ENCODE measurements around the gene IQCK.

Gene IQCK

DNA sequence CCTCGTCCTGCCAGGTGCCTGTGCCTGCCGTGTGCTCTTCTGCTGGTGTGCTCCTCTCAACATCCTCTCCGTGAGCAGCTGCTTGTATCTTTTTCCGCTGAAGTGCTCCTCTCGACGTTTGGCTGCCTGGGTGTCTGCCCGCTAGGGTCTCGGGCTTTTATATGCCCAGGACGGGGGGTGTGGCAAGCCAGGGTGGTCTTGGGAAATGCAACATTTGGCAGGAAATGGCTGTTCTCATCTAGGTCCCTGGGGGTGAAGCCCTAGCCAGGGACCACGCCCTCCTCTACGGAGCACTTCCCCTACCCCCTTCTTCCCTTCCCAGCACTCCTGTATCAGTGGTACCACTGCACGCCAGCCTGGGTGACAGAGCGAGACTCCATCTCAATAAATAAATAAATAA, 49.4 kb downstream of the IQCK start:
- Histone ChIP-seq H3K9me3 (ENCODE audit: control insufficient read depth, low read depth, low read length) (no peaks in the 10 kb centered on the region), H3K9ac (ENCODE audit: low read length) (no peak overlapping the region), H3K4me1 (ENCODE audit: control insufficient read depth, low read depth, low read length) (peaks cover 8% of the 10 kb centered on the region), H3K36me3 (ENCODE audit: control insufficient read depth, low read depth, low read length) (no peaks in the 10 kb centered on the region), H3K27me3 (ENCODE audit: control insufficient read depth, insufficient read depth, low read length) (no peaks in the 10 kb centered on the region), H3K4me3 (ENCODE audit: low read length) (no peak overlapping the region), H3K27ac (ENCODE audit: low read length) (no peak overlapping the region)

DNA sequence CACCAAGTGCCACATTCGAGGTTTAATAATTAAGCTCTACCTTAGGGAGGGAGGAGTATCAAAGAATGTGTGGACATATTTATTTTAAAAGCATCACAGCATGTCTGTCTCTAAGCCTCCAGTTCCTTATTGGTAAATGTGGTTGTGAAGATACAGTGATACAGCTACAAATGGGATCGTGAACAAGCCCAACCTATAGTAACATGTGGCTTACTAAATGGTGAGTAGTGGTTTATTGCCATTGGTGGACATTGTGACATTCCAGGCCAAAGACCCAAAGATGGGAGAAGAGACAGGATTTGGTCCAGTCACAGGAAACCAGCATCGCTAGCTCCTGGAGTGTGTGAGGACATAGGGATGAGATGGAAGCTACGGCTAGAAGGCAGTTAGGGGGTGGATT, 51.2 kb downstream of the IQCK start:
- H3K27ac ChIP-seq (ENCODE audit: low read length) = no peak overlapping the region
- no peaks in the 10 kb centered on the region for H3K9me3 ChIP-seq (ENCODE audit: control insufficient read depth, low read depth, low read length)
- no peaks in the 10 kb centered on the region for H3K27me3 ChIP-seq (ENCODE audit: control insufficient read depth, insufficient read depth, low read length)
- no peaks in the 10 kb centered on the region for H3K36me3 ChIP-seq (ENCODE audit: control insufficient read depth, low read depth, low read length)
- H3K4me3 ChIP-seq (ENCODE audit: low read length) = no peak overlapping the region
- peaks cover 8% of the 10 kb centered on the region for H3K4me1 ChIP-seq (ENCODE audit: control insufficient read depth, low read depth, low read length)
- H3K9ac ChIP-seq (ENCODE audit: low read length) = no peak overlapping the region

DNA sequence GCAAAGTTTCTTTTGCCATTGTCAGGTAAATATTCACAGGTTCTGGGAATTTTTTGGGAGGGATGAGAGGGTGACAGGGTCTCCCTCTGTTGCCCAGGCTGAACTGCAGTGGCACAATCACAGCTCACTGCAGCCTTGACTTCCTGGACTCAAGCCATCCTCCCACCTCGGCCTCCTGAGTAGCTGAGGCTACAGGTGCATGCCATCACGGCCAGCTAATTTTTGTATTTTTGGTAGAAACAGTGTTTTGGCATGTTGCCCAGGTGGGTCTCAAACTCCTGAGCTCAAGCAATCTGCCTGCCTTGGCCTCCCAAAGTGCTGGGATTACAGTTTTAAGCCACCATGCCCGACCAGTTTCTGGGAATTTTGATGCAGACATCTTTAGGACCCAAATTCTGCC, 53.0 kb downstream of the IQCK start:
- no peak overlapping the region for H3K27ac ChIP-seq (ENCODE audit: low read length)

DNA sequence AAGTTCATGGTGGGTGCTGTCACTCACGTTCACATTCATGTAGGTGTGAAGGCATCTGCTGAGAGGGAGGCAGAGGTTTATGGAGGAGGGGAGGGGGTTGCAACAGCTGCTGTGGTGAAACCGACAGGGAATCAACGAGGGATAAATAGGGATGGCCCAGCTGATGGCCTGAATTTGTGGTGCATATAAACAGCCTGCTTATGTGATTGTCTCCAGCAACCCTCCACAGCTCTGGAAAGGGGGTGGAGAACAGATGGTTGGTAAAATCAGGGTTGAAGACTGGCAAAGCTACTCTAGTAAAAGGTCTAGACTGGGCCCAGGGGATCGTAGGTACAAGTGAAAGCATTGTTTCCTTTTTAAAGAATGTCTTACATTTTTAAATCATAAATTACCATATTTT, 53.7 kb downstream of the IQCK start:
- Histone ChIP-seq H3K4me3 (ENCODE audit: low read length) (no peak overlapping the region), H3K36me3 (ENCODE audit: control insufficient read depth, low read depth, low read length) (no peaks in the 10 kb centered on the region), H3K4me1 (ENCODE audit: control insufficient read depth, low read depth, low read length) (no peaks in the 10 kb centered on the region), H3K9ac (ENCODE audit: low read length) (no peak overlapping the region), H3K9me3 (ENCODE audit: control insufficient read depth, low read depth, low read length) (no peaks in the 10 kb centered on the region), H3K27ac (ENCODE audit: low read length) (no peak overlapping the region), H3K27me3 (ENCODE audit: control insufficient read depth, insufficient read depth, low read length) (no peaks in the 10 kb centered on the region)

More for the DNA sequence above, 53.0 kb downstream of the IQCK start:
- Histone ChIP-seq H3K4me1 (ENCODE audit: control insufficient read depth, low read depth, low read length) (peaks cover 5% of the 10 kb centered on the region), H3K4me3 (ENCODE audit: low read length) (no peak overlapping the region), H3K36me3 (ENCODE audit: control insufficient read depth, low read depth, low read length) (no peaks in the 10 kb centered on the region), H3K9me3 (ENCODE audit: control insufficient read depth, low read depth, low read length) (no peaks in the 10 kb centered on the region), H3K9ac (ENCODE audit: low read length) (no peak overlapping the region), H3K27me3 (ENCODE audit: control insufficient read depth, insufficient read depth, low read length) (no peaks in the 10 kb centered on the region)

DNA sequence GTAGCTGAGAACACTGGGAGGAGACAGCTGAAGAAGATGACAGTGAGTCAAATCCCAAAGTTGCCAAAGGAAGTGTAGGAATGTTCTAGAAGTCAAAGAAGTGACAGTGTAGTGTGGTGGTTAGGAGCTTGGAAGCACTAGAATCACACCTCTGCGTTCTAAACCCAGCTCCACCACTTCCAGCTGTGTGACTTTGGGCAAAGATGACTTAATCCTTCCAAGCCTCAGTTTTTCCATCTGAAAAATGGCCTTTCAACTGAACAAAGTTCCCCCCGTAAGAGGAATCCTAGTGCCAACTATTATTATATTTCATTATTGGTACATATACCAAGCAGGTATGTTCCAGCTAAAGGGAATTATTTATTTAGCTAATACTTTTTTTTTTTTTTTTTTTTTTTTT, 56.0 kb downstream of the IQCK start:
- Histone ChIP-seq H3K9me3 (ENCODE audit: control insufficient read depth, low read depth, low read length) (no peaks in the 10 kb centered on the region), H3K36me3 (ENCODE audit: control insufficient read depth, low read depth, low read length) (no peaks in the 10 kb centered on the region), H3K4me1 (ENCODE audit: control insufficient read depth, low read depth, low read length) (no peaks in the 10 kb centered on the region), H3K27ac (ENCODE audit: low read length) (no peak overlapping the region), H3K4me3 (ENCODE audit: low read length) (no peak overlapping the region), H3K27me3 (ENCODE audit: control insufficient read depth, insufficient read depth, low read length) (no peaks in the 10 kb centered on the region), H3K9ac (ENCODE audit: low read length) (no peak overlapping the region)

DNA sequence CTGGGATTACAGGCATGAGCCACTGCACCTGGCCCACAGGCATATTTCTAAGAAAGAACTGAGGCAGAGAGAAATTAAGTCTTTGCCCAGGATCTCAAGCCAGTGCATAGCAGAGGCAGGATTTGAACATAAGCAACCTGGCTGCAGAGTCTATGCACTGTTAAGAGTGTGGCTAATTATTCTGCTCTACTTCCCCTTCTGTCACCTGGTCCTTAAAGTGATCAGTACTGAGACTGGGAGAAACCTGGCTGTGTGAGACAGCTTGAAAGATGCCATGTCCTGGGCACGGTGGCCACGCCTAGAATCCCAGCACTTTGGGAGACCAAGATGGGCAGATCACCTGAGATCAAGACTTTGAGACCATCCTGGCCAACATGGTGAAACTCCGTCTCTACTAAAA, 58.1 kb downstream of the IQCK start:
- no peaks in the 10 kb centered on the region for H3K36me3 ChIP-seq (ENCODE audit: control insufficient read depth, low read depth, low read length)
- H3K27me3 ChIP-seq (ENCODE audit: control insufficient read depth, insufficient read depth, low read length) = no peaks in the 10 kb centered on the region
- no peak overlapping the region for H3K9ac ChIP-seq (ENCODE audit: low read length)
- no peaks in the 10 kb centered on the region for H3K9me3 ChIP-seq (ENCODE audit: control insufficient read depth, low read depth, low read length)
- no peak overlapping the region for H3K4me3 ChIP-seq (ENCODE audit: low read length)
- H3K27ac ChIP-seq (ENCODE audit: low read length) = no peak overlapping the region
- no peaks in the 10 kb centered on the region for H3K4me1 ChIP-seq (ENCODE audit: control insufficient read depth, low read depth, low read length)

DNA sequence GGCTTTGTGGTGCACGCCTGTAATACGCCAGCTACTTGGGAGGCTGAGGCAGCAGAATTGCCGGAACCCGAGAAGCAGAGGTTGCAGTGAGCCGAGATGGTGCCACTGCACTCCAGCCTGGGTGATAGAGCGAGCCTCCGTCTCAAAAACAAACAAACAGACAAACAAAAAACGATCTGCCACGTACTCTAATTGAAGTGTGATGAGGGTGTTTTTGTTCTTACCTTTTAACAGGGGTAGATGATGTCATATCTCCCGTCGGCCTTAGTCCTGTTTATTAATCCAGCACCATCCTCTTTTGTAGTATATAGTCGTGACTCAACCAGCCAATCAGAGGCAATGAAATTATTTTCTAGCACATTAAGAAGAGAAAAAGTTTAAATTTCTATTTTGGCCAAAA, 58.5 kb downstream of the IQCK start:
- H3K9ac ChIP-seq (ENCODE audit: low read length) = no peak overlapping the region
- no peaks in the 10 kb centered on the region for H3K9me3 ChIP-seq (ENCODE audit: control insufficient read depth, low read depth, low read length)
- H3K4me1 ChIP-seq (ENCODE audit: control insufficient read depth, low read depth, low read length) = no peaks in the 10 kb centered on the region
- no peak overlapping the region for H3K27ac ChIP-seq (ENCODE audit: low read length)
- H3K36me3 ChIP-seq (ENCODE audit: control insufficient read depth, low read depth, low read length) = no peaks in the 10 kb centered on the region
- no peaks in the 10 kb centered on the region for H3K27me3 ChIP-seq (ENCODE audit: control insufficient read depth, insufficient read depth, low read length)
- H3K4me3 ChIP-seq (ENCODE audit: low read length) = no peak overlapping the region

DNA sequence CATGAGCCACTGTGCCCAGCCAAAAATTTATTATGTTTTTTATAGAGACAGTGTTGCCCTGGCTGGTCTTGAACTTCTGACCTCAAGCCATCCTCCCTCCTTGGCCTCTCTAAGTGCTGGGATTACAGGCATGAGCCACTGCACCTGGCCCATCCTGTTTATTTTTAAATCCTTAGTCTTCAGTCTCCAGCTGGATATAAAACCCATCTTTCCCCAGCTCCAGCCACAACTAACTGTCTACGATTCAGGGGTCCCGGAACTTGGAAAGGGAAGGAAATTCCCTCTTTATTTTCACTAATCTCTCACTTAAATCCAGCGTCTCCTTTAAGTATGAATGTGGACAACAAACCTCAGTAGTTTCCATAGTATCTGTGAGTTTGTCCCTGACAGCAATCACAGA, 62.2 kb downstream of the IQCK start:
- H3K27me3 ChIP-seq (ENCODE audit: control insufficient read depth, insufficient read depth, low read length) = no peaks in the 10 kb centered on the region
- H3K27ac ChIP-seq (ENCODE audit: low read length) = no peak overlapping the region
- no peaks in the 10 kb centered on the region for H3K9me3 ChIP-seq (ENCODE audit: control insufficient read depth, low read depth, low read length)
- H3K4me1 ChIP-seq (ENCODE audit: control insufficient read depth, low read depth, low read length) = no peaks in the 10 kb centered on the region
- no peak overlapping the region for H3K9ac ChIP-seq (ENCODE audit: low read length)
- no peak overlapping the region for H3K4me3 ChIP-seq (ENCODE audit: low read length)
- H3K36me3 ChIP-seq (ENCODE audit: control insufficient read depth, low read depth, low read length) = no peaks in the 10 kb centered on the region

DNA sequence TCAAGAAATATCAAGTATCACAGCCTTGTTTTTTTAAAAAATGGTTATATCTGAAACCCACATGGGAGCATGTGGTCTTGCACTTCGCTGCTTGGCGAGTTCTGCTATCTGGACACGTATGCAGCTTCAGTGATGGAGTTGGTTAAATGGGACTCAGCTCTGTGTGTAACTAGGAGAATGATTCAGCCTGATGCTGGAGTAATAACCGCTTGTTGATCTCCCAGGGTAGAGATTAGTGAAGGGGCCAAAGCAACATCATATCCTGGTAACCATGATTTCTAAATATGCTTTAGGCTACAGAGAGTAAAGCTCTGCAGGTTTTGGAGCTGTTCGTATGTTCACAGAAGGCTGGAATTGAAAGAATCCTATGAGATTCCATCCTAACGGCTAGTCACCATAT, 63.2 kb downstream of the IQCK start:
- no peak overlapping the region for H3K9ac ChIP-seq (ENCODE audit: low read length)
- H3K9me3 ChIP-seq (ENCODE audit: control insufficient read depth, low read depth, low read length) = no peaks in the 10 kb centered on the region
- H3K4me1 ChIP-seq (ENCODE audit: control insufficient read depth, low read depth, low read length) = no peaks in the 10 kb centered on the region
- H3K27ac ChIP-seq (ENCODE audit: low read length) = no peak overlapping the region
- no peak overlapping the region for H3K4me3 ChIP-seq (ENCODE audit: low read length)
- H3K27me3 ChIP-seq (ENCODE audit: control insufficient read depth, insufficient read depth, low read length) = no peaks in the 10 kb centered on the region
- H3K36me3 ChIP-seq (ENCODE audit: control insufficient read depth, low read depth, low read length) = no peaks in the 10 kb centered on the region

DNA sequence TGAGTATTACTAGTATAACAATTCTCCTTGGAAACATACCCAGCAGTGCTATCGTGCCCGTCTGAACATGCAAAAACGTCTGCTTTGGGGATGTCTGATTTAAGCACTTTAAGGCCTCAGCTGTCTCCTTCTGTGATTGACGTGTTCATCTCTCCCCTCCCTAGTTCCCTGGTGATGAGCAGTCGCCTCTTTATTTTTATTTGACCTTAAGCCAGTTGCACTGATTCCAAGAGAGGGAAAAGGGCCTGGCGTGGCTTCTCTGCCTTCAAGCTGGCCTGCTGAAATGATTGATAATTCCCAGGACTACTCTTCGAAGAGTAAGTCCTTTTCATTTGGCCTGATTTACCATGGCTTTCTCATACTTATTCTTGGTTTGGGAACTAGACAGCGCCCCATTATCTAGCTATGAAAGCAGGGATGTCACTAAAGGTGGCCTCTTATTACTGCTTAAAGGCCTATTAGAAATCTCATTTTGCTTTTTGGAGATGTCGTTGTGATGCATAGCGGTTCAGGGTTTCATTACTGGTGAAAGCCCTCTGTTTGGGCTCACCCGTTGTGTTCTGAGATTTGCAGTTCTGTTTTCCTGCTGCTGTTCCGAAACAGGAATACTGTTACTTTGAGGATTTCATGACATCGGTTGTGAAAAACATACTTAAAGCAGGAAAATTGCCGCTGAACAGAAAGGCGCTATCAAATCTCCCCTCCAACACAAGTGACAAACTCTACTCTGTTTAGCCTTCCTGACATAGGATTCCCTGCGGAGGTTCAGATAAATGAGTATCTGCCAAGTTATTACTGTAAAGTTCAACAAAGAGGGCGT, 65.5 kb downstream of the IQCK start:
- Histone ChIP-seq H3K9ac (ENCODE audit: low read length) (no peak overlapping the region), H3K9me3 (ENCODE audit: control insufficient read depth, low read depth, low read length) (no peaks in the 10 kb centered on the region), H3K27ac (ENCODE audit: low read length) (no peak overlapping the region)

DNA sequence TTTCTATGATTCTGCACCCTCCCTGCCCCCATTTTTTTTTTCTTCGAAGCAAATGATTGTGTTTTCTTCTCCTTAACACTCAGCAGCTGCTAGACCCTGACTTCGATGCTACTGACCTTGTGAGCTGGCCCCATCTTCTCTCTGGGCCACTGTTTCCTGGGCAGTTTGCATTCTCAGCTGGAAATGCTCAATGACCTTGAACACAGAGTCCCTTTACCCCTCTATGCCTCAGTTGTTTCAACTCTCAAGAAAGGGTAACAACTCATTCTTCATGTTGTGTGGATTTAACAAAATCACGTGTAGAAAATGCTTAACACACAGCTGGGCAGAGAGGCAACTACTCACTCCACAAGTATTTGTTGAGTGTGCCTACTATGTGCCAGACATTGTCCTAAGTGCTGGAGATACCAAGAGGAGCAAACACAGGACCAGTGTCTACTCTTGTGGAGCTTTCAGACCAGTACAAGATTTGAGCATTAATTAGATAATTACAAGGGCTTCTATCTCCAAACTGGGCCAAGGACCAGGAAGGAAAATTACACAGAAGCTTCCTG, 66.2 kb downstream of the IQCK start:
- Histone ChIP-seq H3K36me3 (ENCODE audit: control insufficient read depth, low read depth, low read length) (no peaks in the 10 kb centered on the region), H3K4me1 (ENCODE audit: control insufficient read depth, low read depth, low read length) (no peaks in the 10 kb centered on the region), H3K4me3 (ENCODE audit: low read length) (no peak overlapping the region), H3K9ac (ENCODE audit: low read length) (no peak overlapping the region), H3K9me3 (ENCODE audit: control insufficient read depth, low read depth, low read length) (no peaks in the 10 kb centered on the region), H3K27ac (ENCODE audit: low read length) (no peak overlapping the region), H3K27me3 (ENCODE audit: control insufficient read depth, insufficient read depth, low read length) (no peaks in the 10 kb centered on the region)

More for the DNA sequence above, 65.5 kb downstream of the IQCK start:
- no peaks in the 10 kb centered on the region for H3K27me3 ChIP-seq (ENCODE audit: control insufficient read depth, insufficient read depth, low read length)
- H3K4me1 ChIP-seq (ENCODE audit: control insufficient read depth, low read depth, low read length) = no peaks in the 10 kb centered on the region
- H3K4me3 ChIP-seq (ENCODE audit: low read length) = no peak overlapping the region
- H3K36me3 ChIP-seq (ENCODE audit: control insufficient read depth, low read depth, low read length) = no peaks in the 10 kb centered on the region

DNA sequence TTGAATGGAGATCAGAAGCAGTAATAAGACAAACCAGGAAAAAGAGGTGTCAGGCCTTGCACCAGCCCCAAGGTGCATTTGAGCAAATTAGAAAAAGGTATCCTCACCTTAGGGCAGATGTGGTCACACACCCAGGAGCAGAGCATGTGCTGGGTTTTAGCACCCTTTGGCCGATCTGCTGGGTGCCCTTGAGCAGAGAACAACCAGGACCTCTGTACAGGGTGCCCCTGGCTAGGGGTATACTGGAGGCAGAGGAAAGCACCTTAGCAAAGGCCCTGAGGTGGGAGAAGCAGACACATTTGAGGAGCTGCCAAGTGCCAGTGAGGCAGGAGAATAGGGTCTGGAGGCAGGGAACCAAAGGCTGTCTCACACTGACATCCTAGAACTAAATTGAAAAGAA, 67.0 kb downstream of the IQCK start:
- Histone ChIP-seq H3K4me1 (ENCODE audit: control insufficient read depth, low read depth, low read length) (no peaks in the 10 kb centered on the region), H3K27ac (ENCODE audit: low read length) (no peak overlapping the region), H3K36me3 (ENCODE audit: control insufficient read depth, low read depth, low read length) (no peaks in the 10 kb centered on the region)

More for the DNA sequence above, 67.0 kb downstream of the IQCK start:
- Histone ChIP-seq H3K9ac (ENCODE audit: low read length) (no peak overlapping the region), H3K9me3 (ENCODE audit: control insufficient read depth, low read depth, low read length) (no peaks in the 10 kb centered on the region), H3K27me3 (ENCODE audit: control insufficient read depth, insufficient read depth, low read length) (no peaks in the 10 kb centered on the region), H3K4me3 (ENCODE audit: low read length) (no peak overlapping the region)

Measured in iPS-18a (cell line).